UCSD-AML1 (cell line): ENCODE results near the gene CYP11A1.
"Not testable (repeated sequence)": the region's sequence is repeated elsewhere in the genome, so short reads cannot be mapped to it uniquely, and the experiment has no call there.

Source experiments
- DNase-seq: peaks from one replicate; lab custom pipeline; 2025; ENCODE audit not compliant: unreplicated experiment; lab: John Stamatoyannopoulos, UW

CYP11A1 gene

DNA sequence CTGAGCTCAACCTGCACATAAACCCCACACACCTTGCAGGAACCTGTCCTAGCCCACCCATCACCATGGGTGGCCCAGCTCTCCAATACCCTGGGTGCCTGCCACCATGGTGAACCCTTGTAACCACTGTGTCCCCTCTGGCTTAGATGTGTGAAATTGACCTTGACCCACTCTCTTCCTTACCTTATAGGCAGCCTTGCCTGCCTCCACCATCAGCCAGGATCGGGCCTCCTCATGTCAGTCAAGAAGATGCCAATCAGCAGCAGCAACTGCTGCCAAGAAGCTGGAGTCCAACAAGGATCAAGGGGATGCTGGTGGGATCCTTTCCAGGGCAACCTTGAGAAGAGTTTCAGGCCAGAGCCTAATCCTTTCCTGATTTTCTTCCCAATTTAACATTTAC lies 8.8 kb upstream of the CYP11A1 start:
- no peak for DNase-seq

DNA sequence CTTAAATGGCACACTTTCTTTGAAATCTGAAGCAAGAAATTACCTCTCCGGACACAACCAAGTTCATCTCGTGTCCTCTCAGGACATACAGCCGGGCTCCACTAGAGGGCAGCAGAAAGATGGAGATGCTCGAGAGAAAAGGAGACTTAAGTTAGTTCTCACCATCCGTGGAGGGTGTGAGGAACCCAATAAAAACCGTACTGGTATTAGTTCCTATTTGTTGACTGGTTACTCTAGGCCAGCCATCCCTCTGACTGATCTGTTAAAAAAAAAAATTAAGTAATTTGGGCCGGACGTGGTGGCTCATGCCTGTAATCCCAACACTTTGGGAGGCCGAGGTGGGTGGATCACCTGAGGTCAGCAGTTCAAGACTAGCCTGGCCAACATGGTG lies 7.9 kb upstream of the CYP11A1 start:
- DNase-seq, result peak; percentile 78

DNA sequence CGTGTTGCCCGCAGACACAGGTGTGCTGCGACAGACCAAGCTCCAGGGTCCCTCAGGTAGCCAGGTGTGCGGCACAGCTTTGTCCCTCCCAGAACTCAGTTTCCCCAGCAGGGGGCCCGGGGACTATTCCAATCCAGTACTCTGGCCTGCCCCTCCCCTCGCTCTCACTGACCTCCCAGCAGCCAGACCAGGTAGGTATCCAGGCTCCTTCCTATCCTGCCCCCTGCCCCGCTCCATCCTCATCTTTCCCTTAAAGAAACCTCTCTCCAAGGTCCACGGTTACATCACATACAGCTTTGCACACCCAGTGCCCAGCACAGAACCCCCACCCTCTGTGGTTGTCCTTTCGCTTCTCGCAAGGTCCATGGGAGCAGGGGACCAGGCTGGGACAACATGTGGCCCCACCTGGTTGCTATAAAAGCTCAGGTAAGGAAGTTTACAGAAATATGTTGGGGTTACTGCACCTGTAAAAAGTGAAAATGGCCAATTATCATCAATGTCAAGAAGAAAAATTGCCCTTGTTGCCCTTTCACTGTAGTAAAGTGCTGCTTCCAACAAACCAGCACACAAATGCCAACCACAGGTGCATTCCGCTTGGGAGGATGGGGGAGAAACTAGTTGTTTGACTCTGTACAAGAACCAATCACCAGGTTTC lies 7.3 kb upstream of the CYP11A1 start:
- no peak for DNase-seq

DNA sequence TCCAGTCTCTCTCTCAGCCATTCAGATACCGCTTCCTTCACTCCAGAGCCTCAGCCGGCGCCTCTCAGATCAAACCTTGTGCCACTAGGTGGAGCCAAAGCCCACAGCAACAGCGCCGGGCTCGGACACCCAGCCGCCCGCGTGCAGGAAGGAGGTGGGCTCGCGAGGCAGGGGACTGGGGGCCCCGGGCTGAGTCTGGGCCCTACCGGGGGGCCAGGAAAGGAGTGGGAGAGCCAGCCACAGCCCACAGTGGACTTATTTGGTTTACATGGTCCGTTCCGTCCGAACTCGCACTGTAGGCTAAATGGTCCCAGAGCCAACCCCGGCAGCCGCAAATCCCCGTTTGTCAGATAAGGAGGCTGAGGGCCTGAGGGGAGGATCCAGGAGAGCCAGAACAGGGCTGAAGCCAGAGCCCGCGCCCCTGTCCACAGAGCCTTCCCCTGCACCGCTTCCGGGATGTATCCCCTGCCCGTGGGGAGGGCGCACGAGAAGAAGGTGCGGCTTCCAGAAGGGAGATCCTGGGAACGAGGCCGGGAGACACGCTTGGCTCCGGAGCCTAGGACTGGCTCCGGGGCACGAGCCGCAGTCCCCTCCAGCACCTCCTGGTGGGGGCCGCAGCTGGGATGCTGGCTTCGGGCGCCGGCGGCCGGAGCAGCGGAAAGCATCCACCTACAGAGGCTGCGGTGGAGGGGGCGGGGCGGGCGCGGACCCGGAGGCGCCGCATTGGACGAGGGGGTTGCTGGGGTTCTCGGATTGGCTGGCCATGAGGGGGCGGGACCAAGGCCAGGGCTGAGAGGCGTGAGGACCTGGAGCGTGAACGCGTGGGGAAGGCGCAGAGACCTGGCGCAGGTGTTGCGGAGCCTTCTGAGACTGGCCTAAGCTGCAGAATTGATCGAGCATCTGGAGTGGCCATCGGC lies 6.5 kb upstream of the CYP11A1 start:
- peak; percentile 89 for DNase-seq

DNA sequence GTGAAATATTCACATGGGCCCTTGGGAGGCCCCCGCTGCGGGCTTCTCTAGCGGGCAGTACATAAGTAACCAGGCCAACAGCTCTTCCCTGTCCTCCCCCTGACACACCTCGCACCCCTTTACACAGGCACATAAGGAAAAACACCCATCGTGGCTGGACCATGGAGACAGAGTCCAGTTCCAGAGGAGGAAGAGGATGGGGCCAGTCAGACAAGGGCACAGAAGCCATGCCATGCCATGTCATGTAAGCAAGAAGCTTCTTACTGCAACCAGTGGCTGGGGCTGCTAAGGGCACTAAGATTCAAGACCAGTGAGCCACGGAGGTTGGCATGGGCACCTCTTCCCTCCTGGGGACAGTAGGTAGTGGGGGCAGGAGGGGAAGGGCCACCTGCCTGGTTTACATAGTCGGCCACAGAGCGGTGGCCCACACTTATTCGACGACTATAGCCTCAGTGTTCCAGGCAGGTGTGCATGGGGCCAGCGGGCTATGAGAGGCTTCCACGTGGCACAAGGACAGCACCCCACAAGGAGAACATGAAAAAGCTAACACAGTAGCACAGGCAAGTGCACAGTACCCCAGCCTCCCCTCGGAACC lies 5.7 kb upstream of the CYP11A1 start:
- DNase-seq, result no peak

DNA sequence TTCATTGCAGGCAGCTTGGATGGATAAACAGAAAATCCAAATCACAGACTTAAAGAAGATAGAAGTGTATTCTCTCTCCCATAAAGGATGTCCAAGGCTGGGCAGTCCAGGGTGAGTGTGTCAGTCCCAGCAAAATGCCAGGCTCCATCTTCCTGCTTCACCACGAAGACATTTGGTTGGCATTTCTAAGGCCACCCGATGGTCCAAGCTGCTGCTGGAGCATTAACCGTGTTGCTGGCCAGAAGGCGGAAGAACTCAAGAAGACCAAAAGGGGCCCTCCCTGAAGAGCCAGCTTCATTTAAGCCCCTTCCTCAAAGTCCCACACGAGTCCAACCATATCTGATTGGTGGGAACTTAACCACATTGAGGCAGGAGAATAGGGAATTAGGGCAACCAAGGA lies 3.0 kb upstream of the CYP11A1 start:
- DNase-seq, result no peak

DNA sequence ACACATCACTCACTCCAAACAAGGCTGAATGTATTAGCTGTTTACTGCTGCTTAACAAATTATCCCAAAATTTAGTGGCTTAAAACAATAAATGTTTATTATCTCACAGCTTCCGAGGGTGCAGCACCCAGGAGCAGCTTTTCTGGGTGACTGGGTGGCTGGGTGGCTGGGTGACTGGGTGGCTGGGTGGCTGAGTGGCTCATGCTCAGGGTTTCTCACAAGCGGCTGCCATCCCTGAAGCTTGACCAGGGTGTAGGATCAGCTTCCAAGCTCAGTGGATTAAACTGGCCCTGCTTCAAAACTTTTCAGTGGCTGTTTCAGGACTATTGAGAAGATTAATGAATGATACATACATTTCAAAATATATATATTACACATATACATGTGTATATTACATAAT lies 2.3 kb upstream of the CYP11A1 start:
- no peak for DNase-seq

DNA sequence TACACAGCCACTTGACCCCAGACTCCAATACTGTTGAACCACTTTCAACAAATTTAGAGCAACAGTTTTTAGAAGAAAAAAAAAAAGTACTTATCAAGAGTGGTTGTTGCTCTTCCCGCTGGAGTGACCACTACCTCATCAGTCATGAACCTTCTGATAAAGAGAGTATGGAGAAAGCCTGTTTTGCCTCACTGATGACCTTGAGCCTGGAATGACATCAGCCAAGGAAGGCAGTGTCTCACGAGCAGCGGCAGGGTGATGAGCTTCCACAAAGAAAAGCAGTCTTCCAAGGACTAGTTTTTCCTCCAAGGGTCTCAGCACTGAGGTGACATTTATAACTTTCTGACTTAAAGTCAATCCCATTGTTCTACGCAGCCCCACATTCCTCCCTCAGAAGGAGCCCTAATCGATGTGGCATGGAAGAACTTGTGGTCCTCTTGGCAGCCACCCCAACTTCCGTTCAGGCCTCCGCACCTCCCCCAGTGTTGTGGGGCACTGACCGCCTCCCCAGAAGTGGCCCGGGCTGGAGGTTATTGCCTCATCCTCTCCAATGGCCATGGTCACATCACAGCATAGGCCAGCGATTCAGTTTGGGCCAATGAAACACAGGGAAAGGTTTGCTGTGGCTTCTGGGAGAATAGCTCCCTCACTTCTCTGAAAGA lies 1.8 kb upstream of the CYP11A1 start:
- DNase-seq, result peak; percentile 43

DNA sequence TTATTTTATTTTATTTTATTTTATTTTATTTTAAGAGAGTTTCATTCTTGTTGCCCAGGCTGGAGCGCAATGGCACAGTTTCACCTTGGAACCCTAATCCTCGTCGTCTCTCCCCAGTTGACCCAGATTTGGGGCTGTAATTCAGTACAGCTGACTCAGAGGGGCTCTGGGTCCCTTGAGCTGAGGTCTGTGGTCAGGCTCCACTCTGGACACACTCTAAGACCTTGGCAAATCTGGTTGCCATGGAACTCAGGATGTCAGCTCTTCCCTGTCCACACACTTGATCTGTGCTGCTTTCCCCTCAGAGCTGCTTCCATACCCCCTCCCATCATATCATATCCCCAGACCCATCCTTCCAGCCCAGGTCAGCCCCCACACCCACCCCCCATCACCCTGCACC lies 675 bp upstream of the CYP11A1 start:
- DNase-seq, result no peak

DNA sequence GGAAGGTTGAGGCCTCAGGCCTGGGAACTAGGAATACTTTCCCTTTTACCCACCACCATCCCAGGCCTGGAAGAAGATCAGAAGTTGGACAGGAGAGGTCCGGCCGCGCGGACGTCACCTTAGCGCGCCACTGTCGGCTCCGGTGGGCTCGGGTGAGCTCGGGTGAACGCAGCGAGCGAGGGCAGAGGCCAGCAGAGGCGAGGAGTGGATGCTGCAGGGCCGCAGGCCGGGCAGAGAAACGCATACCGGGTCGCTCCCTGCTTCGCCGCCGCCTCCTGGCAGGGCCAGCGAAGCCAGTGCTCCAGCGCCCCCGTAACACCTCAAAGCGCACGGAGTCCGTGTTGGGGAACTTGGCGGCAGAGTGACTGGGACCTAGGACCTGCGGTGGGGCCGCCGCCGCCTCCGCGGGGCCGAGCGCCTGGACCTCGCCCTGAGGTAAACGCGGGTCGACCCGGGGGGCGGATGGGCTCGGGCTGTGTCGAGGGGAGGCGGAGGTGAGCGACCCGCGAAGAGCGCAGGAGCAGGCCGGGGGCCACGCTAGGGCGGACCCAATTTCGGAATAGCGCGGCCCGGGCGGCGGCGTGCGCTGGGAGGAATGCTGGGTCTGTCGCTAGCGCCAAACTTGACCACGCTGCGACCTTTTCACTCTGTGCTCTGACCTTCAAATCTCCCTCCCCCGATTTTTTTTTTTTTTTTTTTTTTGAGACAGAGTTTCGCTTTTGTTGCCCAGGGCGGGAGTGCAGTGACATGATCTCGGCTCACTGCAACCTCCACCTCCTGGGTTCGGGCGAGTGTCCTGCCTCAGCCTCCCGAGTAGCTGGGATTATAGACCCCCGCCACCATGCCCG lies 1.6 kb downstream of the CYP11A1 start:
- no peak for DNase-seq

DNA sequence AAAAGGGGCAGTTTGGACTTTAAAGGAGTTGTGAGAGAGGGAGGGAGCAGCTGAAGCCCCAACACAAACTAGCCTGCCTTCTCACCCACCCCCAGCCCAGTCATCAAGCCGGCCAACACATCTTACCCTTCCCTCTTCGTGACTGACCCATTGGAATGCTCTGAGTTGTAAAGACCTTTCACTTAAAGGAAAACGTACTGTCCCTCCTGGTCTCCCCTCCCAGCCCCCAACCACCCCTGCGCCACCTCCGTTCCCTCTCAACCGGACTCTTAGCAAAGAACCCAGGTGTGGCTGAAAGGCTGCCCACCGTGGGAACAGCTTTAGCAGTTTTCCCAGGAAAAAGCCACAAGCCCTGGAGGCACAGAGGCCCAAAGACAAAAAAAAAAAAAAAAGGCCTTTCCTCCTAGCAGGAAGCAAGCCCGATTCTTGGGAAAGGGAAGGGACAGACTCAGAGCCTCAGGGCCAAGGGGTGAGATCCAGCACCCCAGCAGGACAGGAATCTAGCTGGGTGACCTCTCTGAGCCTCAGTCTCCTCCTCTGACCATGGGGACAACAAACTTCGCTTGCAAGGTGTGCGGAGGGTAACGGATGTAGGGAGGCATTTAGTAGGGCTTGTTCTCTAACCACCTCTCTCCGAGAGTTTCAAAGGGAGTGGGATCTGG lies 2.4 kb downstream of the CYP11A1 start:
- no peak for DNase-seq

DNA sequence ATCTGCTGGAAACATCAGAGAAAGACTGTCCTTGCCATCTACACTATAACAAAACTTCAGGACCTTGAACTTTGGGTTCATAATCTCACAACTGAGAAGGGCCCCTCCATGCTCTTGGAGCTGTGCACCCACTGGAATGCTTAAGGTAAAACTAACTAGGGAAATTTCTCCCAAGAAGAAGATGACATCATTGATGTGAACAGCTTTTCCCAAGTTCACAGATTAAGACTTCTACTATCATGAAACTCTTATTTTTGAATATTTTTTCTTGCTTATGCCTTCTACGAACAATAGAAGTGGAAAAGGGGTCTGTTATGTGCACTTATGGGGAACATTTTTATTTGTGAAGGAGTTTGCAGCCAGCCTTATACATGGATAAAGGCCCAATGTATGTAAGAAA lies 5.0 kb downstream of the CYP11A1 start:
- no peak for DNase-seq

DNA sequence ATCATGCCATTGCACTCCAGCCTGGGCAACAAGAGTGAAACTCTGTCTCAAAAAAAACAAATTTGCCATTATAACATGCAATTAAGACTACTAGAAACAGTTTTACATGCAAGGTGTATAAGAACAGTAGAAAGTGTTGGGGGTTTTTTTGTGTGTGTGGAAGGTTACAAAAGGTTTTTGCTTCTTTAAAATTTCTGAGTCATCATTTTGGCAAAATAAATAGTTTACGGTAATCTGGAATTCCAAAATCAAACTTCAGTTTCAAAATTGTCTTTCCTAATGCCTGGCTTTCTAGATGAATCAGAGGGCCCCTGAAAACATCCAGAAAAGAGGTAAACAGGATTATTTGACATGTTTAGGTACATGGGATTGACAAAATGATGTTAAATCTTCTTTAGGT lies 6.6 kb downstream of the CYP11A1 start:
- not testable (repeated sequence) for DNase-seq

DNA sequence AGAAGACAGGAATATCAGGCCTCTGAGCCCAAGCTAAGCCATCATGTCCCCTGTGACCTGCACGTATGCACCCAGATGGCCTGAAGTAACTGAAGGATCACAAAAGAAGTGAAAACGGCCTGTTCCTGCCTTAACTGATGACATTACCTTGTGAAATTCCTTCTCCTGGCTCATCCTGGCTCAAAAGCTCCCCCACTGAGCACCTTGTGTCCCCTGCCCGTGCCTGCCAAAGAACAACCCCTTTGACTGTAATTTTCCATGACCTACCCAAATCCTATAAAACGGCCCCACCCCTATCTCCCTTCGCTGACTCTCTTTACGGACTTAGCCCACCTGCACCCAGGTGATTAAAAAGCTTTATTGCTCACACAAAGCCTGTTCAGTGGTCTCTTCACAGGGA lies 8.1 kb downstream of the CYP11A1 start:
- DNase-seq, result not testable (repeated sequence)

DNA sequence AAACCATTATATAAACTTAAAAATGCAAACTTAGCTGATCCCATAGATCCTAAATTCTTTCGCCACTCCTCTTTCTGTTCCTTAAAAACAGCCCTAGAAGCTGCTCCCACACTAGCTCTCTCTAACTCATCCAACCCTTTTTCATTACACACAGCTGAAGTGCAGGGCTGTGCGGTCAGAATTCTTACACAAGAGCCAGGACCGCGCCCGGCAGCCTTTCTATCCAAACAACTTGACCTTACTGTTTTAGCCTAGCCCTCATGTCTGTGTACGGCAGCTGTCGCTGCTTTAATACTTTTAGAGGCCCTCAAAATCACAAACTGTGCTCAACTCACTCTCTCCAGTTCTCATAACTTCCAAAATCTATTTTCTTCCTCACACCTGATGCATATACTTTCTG lies 9.9 kb downstream of the CYP11A1 start:
- not testable (repeated sequence) for DNase-seq

DNA sequence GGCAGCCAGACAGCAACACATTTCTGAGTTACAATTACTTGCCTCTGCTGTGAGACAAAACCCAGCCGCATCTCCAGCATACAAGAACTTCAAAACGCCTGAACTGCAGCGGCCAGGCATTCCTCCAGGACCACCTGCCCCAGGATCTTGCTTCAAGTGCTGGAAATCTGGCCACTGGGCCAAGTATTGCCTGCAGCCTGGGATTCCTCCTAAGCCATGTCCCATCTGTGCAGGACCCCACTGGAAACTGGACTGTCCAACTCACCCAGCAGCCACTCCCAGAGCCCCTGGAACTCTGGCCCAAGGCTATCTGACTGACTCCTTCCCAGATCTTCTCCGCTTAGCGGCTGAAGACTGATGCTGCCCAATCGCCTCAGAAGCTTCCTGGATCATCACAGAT lies 11.4 kb downstream of the CYP11A1 start:
- DNase-seq, result not testable (repeated sequence)

DNA sequence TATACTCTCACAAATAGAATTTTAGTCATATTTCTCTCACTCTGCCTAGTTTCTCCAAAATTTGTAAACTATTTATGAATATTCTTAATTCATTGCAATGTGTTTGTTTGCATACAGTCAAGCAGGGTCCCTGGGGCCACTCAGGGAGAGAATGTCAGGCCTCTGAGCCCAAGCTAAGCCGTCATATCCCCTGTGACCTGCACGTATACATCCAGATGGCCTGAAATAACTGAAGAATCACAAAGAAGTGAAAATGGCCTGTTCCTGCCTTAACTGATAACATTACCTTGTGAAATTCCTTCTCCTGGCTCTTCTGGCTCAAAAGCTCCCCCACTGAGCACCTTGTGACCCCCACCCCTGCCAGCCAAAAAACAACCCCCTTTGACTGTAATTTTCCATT lies 13.5 kb downstream of the CYP11A1 start:
- DNase-seq, result not testable (repeated sequence)

DNA sequence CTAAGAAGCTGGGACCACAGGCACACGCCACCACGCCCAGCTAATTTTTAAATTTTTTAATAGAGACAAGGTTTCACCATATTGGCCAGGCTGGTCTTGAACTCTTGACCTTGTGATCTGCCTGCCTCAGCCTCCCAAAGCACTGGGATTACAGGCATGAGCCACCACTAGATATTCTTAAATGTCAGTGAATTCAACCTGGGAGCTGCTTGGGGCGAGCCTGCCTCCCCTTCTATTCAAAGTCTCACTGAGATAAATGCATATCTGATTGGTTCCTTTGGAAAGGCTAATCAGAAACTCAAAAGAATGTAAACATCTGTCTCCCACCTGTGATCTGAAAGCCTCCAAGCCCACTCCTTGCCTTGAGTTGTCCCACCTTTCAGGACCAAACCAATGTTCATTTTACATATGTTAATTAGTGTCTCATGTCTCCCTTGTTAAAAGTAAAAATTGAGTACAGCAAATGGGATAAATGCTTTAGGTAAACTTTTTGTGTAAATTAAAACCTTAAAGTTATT lies 15.0 kb downstream of the CYP11A1 start:
- DNase-seq, result no peak

DNA sequence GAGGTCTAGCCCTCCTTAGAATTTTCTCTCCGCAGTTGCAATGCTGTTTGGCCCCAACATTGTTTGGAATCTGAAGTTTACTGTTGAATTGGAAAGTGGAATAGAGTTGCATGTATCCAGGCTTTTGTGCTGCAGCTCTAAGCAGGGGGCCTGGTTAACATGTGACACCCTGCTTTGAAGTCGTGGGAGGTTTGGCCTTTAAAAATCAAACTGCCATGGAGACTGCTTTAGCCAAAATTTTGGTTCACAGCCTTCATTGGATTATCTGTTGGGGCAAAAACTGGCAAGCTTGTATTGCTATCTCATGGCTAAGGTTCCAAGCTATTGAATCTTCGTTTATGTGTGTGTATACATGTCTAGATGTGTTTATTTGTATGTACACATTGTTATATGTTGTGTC lies 15.8 kb downstream of the CYP11A1 start:
- DNase-seq, result no peak
